Activated T-helper 1 cell treated with Interleukin-2 at 50 U/mL for 16 hours (primary cell): ENCODE data around the gene ADRM1.

Source experiments
- DNase-seq: peaks from one replicate; pipeline ENCODE4 v3.0.0-alpha.2; 2020; ENCODE audit warnings: low read depth

ADRM1 gene

DNA sequence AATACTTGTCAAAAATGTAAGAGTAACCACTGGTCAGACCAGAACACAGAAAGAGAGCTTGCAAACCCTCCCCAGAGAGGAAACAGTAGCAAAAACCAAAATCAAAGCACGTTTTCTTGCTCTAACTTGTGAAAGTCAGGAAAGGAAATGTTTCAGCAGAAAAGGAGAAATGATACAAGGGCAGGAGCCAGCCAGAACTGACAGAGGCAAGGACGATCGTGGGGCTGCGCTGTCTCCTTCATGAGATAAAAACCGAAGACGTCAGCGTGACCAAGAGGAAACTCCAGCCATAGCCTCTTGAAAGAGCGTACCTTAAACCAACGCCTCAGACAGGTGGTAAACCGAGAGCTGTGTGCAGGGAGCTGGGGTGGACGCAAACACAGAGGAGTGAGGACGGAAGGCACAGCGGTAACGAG, 36.9 kb downstream of the ADRM1 start:
- no peak for DNase-seq

DNA sequence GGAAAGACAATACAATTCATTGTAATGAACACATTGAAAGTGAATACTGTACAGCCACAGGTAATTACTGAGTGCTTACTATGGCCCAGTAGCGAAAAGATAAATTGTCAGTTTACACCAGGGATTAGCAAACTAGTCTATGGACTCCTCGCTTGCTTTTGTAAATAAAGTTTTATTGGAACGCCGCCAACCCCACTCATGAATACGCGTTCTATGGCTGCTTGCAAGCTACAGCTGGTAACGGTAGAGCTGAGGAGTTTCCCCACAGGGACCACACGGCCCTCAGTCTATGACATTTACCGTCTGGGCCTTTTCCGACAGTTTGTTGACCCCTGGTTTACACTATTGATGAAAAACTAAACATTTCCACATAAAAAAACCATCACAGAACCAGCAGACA, 40.1 kb downstream of the ADRM1 start:
- no peak for DNase-seq

DNA sequence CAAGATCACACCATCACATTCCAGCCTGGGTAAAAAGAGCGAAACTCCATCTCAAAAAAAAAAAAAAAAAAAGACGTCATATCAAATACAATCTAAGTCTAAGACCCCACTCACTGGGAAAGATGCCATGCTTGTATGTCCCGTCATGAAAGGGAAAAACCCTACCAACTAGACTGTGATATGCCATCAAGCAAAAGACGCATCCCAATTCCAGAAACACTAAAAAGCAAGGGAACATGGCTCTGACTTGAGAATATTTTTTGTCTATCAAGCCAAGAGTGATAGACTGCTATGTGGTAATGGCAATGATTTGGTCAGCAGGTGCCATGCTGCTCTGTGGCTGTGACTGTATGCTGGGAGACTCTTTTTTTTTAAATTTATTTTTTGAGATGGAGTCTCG, 41.3 kb downstream of the ADRM1 start:
- DNase-seq = no peak

DNA sequence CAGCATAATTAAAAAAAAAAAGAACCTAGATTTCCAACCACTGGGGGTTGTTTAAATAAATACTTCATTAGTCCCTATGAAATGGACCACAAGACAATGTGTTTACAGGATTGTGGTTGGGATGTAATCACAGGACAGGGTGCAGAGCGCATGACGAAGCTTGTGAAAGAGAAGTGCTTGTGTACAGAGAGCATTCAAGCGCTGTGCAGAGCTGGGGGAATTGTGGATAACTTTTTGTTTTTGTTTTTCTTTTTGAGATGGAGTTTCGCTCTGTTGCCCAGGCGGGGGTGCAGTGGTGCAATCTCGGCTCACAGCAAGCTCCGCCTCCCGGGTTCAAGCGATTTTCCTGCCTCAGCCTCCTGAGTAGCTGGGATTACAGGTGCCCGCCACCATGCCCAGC, 42.0 kb downstream of the ADRM1 start:
- DNase-seq = no peak

DNA sequence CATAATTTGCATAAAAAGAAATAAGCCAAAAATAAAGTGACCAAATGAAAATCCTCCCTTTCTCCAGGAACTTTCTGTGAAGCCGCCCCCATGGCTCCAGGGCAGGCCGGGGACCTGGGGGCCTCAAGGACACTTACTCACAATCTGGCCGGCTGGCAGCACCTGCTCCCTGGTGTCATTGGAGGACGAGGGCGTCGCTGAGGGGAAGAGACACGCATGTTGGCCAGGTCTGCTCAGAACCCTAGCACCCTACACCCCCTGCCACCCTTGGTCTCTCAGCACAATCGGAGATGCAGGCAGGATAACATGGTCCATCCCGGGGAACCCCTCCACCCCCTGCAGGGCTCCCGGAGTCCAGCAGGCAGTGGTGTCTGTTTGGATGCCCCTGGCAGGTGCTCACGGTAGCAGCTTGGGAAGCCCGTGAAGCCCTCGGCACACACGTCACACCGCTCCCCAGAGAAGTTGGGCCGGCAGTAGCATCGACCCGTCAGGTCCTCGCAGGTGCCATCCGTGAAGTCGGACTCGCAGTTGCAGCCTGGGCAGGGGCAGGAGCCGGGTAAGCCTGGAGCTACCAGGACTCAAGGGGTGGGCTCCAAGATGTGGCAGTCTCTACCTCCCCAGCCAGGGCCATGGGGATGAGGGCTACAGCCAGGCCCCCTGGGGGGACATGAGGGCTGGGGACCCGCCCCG, 43.0 kb downstream of the ADRM1 start:
- no peak for DNase-seq

GRCh38 chr20:62346398-62347150, 43.8 kb downstream of the ADRM1 start:
- no peak for DNase-seq

- no peak for DNase-seq
These were observed 44.3 kb downstream of the ADRM1 start for GRCh38 chr20:62347151-62347404.

DNA sequence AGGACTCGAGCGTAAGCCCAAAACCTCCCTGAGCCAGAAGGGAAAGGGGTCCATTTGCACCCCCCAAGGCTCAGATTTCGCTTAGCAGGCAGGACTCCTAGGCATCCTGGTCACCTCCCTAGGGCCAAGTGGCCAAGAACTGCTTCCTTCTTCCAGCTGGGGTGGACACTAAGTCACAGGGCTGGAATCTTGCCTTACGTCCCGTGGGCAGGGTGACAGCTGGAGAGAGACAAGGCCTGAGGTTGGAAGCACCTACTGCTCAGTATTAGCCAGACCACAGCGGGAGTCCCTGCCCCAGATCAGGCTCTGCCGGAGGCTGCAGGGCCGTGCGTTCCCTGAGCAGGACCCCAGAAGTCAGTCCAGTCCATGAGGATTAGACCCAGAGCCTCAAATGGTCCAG, 44.6 kb downstream of the ADRM1 start:
- no peak for DNase-seq

DNA sequence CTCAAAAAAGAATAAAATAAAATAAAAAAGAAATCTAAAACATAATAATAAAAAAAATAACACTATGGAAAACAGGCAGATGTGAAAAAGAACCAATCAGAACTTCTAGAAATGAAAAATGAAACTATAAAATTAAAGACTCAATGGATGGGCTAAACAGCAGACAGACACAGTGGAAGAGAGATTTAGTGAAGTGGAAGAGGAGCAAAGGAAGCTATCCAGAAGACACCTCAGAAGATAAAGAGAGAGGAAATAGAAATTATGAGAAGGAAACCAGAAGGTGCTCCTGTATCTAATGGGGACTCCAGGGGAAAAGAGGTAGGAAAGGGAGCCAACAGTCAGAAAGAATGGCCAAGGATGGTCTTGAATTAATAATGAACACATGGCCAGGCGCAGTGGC, 45.8 kb downstream of the ADRM1 start:
- no peak for DNase-seq

GRCh38 chr20:62349556-62350097, 46.8 kb downstream of the ADRM1 start:
- no peak for DNase-seq

GRCh38 chr20:62350098-62350628, 47.4 kb downstream of the ADRM1 start:
- DNase-seq = no peak

GRCh38 chr20:62350629-62351422, 48.0 kb downstream of the ADRM1 start:
- DNase-seq = no peak

DNA sequence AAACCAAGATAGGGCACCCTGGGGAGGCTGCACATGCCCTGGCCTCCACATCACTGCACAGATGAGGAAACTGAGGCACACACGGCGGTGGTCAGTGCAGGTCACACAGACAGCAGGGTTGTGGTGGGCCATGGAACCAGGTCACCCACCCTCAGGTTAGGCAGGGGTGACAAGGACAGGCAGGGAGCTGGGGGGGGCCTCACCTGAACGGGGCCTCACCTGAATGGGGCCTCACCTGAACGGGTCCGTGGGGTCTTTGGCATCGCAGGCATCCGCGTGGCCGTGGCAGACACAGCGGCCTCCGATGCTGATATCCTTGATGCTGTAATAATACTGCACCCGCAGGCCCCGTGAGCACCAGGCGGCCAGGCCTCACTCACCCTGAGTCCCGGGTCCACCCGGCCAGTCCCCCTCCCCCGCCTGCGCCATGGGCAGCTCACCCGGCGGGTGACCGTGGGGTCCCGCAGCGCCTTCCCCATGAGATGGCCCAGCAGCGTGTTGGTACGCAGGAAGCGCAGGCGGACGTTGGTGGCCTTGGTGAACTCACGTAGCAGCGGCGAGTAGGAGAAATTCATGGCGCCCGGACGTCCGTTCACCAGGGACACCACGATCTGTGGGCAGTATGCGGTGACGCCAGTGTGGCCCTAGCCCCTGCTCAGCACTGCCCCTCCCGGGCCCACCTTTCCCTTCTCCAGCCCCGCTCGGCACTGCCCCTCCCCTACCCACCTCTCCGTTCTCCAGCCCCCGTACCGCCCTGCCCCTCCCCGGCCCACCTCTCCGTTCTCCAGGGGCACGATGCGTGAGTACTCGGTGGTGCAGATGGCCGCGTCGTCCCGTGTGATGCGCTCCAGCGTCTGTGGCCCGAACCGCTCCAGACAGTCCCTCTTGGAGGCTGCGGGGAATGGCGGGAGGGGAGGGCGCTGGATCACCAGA, 48.9 kb downstream of the ADRM1 start:
- DNase-seq = no peak

DNA sequence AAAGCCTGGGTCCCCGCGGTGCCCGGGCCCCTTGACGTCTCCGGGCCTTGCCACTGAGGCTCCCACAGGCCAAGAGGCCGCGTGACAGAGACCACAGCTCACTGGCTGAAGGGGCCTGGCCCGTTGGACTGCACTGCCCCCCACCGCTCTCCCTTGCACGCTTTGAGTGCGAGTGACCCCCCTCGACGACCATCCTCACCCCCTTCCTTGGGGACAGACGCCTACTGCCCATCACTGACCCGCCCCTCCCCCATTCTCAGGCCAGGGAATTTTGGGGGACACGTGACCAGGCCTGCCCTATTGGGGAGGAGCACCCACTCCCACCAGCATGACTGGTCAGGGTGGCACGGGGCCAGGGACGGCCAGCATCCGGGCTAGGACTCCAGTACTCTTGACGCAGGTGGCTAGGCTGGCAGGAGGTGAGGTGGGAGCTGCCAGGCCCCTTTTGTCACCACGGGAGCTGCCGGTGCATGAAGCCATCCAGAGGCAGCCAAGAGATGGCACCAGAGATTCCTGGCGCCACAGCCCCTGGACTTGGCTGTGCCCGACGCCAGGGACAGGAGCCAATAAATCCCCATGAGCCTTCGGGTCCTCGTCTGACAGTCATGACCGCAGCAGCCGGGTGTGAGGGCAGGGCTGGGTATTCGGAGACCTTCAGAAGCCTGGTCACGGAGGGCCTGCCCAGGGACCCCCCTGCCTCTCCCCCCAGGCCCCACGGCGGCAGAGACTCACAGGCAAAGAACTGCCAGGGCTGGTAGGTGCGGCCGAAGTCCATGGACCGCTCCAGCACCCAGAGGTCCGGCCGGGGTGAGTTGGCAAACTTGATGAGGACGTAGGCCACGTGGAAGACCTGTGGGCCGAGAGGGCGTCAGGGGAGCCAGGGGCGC, 49.8 kb downstream of the ADRM1 start:
- no peak for DNase-seq

DNA sequence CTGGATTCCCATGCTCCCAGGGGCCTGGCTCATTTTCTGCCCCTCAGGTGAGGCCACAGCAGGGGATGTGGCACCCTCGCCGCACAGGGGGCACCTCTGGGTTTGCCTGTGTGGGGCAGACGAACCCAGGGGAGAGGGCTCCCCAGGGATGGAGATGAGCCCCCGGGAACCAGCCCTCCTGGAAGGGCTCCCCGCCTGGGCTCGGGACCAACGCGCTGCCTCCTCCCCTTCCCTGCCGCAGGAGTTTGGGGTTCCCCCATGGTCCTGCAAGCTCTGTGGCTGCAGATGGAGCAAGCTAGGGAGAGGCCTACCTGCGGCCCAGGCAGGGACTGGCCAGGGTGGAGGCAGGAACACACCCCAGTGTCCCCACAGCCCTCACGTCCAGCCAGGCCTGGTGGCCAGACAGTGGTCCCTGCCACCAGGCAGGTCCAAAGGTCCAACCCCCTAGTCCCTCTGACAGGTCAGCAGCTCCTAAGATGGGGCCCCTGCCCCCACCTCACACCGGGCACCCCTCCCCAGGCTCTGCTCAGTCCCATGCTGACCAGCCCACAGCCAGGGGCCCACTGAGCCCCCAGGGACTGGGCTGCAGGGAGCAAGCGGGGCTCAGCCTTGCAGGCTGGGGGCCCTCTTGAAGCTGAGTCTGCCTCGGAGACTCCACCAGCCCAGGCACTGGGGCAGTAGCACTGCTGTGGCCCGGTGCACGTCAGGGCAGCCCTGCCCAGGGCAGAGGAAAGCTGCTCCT, 50.7 kb downstream of the ADRM1 start:
- no peak for DNase-seq

GRCh38 chr20:62354031-62354808, 51.4 kb downstream of the ADRM1 start:
- no peak for DNase-seq

DNA sequence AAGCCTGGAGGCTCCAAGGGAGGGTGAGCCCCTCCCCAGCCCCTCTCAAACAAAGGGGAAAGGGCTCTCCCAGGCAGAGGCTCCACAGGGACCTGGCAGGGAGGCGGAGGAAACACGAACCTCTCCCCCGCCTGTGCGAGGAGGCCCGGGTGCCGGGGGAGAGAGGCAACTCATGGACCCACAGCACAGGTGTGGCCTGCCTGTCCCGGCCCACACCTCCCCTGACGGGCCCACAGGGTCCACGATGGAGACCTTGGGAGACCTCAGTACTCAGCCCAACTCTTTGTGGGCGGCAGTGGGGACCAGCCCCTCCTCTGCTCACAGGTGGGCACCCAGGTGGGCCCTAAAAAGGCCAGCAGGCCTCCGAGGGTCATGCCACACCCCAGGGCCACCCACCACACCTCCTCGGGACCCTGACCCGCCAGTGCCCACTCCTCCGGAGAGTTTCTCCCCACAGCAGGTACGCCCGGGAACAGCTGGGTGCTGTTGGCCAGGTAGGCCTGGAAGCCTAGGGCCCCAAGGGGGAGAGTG, 52.1 kb downstream of the ADRM1 start:
- no peak for DNase-seq

DNA sequence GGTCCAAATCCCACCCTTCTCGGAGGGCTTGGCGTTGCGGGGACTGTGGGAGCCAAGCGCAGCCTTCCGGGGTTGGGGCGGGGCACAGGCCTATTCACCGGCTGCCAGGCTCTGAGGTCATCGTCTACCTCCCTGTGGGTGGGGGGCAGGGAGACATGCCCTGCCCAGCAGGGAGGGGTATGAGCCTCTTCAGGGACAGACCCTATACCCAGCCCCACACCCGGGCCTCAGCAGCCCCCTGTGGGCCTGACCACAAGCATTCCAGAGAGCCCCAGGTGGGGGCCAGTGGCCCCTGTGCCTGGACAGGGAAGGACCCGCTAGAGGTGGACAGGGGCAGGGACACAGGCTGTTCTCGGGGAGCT, 52.7 kb downstream of the ADRM1 start:
- DNase-seq = no peak
